ENCODE data around the gene TMEM255B. TPM values are rescaled to one million over a fixed set of nuclear protein-coding genes. Genes with fewer than 3 reads are reported as not detected.
A peak's percentile ranks its signal among the peaks of the same experiment; 100 is the strongest.

The TMEM255B gene
- total RNA-seq, 4 donors from 2014 or later: 1.8 to 17.3 (median 3.5) TPM; not detected in 1

DNA sequence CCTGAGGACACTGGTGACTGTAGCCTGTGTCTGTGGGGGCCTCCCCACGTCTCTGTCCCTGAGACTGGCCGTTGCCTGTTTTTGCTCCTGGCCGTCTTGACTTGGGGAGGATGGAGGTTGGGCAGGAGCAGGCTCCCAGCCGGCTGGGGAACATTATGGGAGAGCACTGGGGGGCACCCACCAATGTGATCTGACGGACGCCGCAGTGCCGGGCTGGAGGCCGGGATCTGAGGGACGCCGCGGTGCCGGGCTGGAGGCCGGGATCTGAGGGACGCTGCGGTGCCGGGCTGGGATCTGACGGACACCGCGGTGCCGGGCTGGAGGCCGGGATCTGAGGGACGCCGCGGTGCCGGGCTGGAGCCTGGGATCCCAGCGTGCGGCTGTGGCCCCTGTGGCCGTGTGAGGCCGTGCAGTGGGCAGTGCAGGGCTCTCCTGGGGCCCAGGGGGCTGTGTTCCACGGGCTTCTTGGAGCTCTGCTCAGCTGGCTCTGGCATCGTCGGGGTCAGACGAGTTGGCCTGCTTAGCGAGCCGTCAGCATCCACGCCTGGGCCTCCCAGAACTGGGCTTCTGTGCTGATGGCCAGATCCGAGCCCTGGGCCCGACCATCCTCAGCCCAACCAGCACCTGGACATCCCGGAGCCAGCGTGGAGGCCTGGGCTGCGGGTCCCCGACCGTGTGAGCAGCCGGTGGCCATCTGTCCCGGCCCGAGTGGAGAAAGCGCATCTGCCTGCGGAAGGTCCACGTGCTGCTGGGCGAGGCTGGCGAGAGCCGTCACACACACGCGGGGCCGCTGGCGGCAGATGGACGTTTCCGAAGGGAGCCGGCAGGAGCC is 59.0 kb downstream of the TMEM255B start:
- H3K4me3 ChIP-seq: no peak overlapping the region
- DNase-seq: no peak
- H3K4me1 ChIP-seq: peaks cover 0 to 38% (median 0%) of the 10 kb centered on the region in 4 donors
- TF ChIP-seq POLR2A (IDR thresholded peaks at IDR 0.05): no peak
- TF ChIP-seq, protein P1, sequence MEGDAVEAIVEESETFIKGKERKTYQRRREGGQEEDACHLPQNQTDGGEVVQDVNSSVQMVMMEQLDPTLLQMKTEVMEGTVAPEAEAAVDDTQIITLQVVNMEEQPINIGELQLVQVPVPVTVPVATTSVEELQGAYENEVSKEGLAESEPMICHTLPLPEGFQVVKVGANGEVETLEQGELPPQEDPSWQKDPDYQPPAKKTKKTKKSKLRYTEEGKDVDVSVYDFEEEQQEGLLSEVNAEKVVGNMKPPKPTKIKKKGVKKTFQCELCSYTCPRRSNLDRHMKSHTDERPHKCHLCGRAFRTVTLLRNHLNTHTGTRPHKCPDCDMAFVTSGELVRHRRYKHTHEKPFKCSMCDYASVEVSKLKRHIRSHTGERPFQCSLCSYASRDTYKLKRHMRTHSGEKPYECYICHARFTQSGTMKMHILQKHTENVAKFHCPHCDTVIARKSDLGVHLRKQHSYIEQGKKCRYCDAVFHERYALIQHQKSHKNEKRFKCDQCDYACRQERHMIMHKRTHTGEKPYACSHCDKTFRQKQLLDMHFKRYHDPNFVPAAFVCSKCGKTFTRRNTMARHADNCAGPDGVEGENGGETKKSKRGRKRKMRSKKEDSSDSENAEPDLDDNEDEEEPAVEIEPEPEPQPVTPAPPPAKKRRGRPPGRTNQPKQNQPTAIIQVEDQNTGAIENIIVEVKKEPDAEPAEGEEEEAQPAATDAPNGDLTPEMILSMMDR (IDR thresholded peaks at IDR 0.05): no peak
- peaks cover 0 to 28% (median 0%) of the 10 kb centered on the region in 3 donors for H3K36me3 ChIP-seq
- no peaks in the 10 kb centered on the region for H3K27me3 ChIP-seq
- H3K27ac ChIP-seq: peak overlapping the region in 1 of 4 donors; percentile 18
- no peaks in the 10 kb centered on the region for H3K9me3 ChIP-seq

DNA sequence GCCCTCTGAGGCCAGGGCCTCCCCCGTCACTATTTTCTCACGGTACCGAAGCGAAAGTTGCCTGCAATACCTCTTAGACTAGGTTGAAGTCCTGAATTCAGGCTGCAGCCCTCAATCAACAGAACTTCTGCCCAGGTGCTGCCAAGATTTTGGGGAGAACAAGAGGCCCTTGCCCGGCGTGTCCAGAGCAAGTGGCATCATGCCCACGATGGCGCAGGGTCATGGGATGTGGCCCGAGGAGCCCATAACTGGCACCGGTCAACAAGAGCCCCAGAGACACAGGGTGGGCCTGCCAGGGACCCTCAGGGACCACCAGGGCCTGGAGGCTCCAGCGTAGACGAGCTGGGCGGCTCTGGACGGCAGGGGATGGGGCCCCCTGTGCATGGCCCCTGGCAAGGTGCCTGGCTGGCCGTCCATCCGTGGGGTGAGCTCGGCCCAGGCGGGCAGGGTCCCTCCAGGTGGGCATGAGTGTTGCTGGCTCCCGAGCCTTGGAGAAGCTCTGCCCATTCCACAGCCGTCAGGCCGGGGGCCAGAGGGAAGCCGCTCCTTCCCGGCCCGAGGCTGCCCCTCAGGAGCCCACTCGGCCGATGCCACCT is 59.8 kb downstream of the TMEM255B start:
- no peak overlapping the region for H3K4me3 ChIP-seq
- H3K27ac ChIP-seq: no peak overlapping the region
- TF ChIP-seq, protein P1 (IDR thresholded peaks at IDR 0.05): no peak
- no peak for TF ChIP-seq POLR2A (IDR thresholded peaks at IDR 0.05)
- peaks cover 0 to 35% (median 0%) of the 10 kb centered on the region in 3 donors for H3K36me3 ChIP-seq
- H3K27me3 ChIP-seq: no peaks in the 10 kb centered on the region
- peaks cover 0 to 38% (median 0%) of the 10 kb centered on the region in 4 donors for H3K4me1 ChIP-seq
- DNase-seq: no peak
- no peaks in the 10 kb centered on the region for H3K9me3 ChIP-seq

DNA sequence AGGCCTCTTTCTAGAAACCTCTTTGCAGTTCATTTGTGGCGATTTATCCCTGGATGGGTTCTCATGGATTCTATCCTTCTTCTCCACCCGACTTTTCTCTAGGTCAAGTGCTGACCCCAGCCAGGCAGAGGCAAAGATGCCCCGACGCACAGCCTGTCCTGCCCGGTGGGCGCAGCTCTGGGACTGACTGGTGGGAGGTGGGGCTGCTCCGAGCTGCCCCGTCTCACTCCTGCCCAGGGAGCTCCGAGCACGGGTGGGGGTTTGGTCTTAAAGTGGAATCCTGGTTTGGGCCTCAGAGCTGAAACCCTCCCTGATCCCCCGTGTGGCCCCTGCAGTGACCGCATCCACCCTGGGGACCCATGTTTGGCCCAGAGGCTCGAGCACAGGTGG is 60.3 kb downstream of the TMEM255B start:
- peaks cover 0 to 38% (median 0%) of the 10 kb centered on the region in 4 donors for H3K4me1 ChIP-seq
- H3K27ac ChIP-seq: no peak overlapping the region
- H3K9me3 ChIP-seq: no peaks in the 10 kb centered on the region
- DNase-seq: no peak
- no peak overlapping the region for H3K4me3 ChIP-seq
- no peak for TF ChIP-seq POLR2A (IDR thresholded peaks at IDR 0.05)
- TF ChIP-seq, protein P1 (IDR thresholded peaks at IDR 0.05): no peak
- H3K27me3 ChIP-seq: no peaks in the 10 kb centered on the region
- H3K36me3 ChIP-seq: peaks cover 0 to 38% (median 0%) of the 10 kb centered on the region in 3 donors

DNA sequence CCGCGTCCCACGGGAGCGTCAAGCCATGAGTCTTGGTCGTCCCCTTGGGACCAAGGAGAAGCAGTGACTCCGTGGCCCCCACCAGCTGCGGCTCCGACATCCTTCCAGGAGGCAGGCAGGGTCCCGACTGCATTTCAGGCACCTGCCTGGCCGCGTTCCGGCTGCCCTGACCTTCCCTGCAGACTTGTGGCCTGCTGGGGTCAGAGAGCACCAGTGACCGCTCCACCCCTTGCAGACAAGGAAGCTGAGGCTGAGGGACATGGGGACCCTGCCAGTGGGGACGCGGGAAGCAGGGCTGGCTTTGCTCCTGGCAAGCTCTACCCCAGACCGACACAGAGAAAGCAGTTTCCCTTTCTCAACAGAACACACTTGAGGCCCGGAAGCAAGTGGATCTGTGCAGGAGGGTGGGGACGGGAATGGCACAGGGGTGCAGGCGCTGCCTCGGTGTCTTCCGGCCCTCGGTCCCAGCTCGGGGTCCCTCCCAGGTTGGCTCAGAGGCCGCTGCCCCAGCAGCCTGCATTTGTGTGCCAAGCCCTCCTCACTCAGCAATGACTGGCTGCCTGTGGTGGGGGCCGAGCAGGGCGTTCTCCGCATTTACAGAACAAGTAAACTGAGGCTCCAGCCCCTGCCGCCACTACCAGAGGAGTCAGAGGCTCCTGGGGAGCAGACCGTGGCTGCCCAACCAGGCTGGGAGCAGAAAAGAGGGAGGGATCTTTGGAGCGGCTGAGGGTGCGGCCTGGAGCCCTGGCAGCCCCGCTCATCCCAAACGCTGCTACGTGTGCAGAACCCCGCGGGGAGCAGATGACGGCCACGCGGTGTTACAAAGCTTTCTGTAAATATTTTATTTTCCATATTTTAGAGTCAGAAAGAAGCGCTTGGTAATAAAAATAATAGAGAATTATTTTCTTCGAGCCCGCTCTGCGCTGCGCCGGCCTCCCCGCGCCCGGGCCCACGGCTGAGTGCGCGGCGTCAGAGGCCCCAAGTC is 61.0 kb downstream of the TMEM255B start:
- DNase-seq: no peak
- peaks cover 0 to 40% (median 0%) of the 10 kb centered on the region in 3 donors for H3K36me3 ChIP-seq
- H3K9me3 ChIP-seq: no peaks in the 10 kb centered on the region
- H3K4me1 ChIP-seq: peaks cover 0 to 38% (median 0%) of the 10 kb centered on the region in 4 donors
- H3K4me3 ChIP-seq: no peak overlapping the region
- peak overlapping the region; percentile 26 to 78 (median 46) for H3K27ac ChIP-seq
- H3K27me3 ChIP-seq: no peaks in the 10 kb centered on the region
- no peak for TF ChIP-seq POLR2A (IDR thresholded peaks at IDR 0.05)
- TF ChIP-seq, protein P1 (IDR thresholded peaks at IDR 0.05): no peak

Measured in Peyer's patch (tissue), 4 donors.